ENCODE measurements around the gene NXPH1. TPM values are rescaled to one million over a fixed set of nuclear protein-coding genes. Genes with fewer than 3 reads are reported as not detected.
A peak's percentile ranks its signal among the peaks of the same experiment; 100 is the strongest.

The NXPH1 gene
- total RNA-seq, 3 donors from 2014 or later: not detected

DNA sequence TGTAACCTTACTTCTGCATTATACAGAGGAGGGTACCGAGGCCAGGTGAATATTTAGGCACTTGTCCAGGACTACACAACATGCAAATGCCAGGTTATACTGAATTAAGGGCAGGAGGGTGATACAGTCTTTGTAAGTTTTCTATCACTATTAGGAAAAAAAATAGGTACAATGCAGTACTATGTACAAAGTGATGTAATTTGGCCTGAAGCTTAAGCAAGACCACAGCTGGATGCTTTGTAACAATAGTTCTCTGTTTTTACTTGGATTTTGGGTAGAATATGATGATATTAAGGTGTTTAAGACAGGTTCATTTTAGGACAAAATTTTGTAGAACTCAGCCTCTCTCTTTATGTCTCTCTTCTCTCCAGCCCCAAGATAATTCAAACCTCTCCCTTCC lies 2.8 kb upstream of the NXPH1 start:
- Histone ChIP-seq H3K9me3 (no peaks in the 10 kb centered on the region), H3K4me1 (ENCODE audit: low read depth) (peaks cover 2% of the 10 kb centered on the region), H3K36me3 (ENCODE audit: low read depth) (no peaks in the 10 kb centered on the region), H3K4me3 (no peak overlapping the region)
- DNase-seq: no peak
- ATAC-seq: no peak
- TF ChIP-seq CTCF (IDR thresholded peaks at IDR 0.05): no peak
- intact Hi-C loops (cut with DNase I, micrococcal nuclease): no loop called here

GRCh38 chr7:8434290-8435002 lies 1.0 kb downstream of the NXPH1 start:
- TF ChIP-seq CTCF (IDR thresholded peaks at IDR 0.05): no peak
- intact Hi-C loops (cut with DNase I, micrococcal nuclease): no loop called here
- ATAC-seq (no peak), DNase-seq (no peak)
- no peaks in the 10 kb centered on the region for H3K36me3 ChIP-seq (ENCODE audit: low read depth)
- no peak overlapping the region for H3K4me3 ChIP-seq
- peaks cover 2% of the 10 kb centered on the region for H3K4me1 ChIP-seq (ENCODE audit: low read depth)
- H3K9me3 ChIP-seq: no peaks in the 10 kb centered on the region

GRCh38 chr7:8435095-8435494 lies 1.7 kb downstream of the NXPH1 start:
- Histone ChIP-seq H3K4me3 (no peak overlapping the region), H3K36me3 (ENCODE audit: low read depth) (no peaks in the 10 kb centered on the region), H3K9me3 (no peaks in the 10 kb centered on the region), H3K4me1 (ENCODE audit: low read depth) (peaks cover 2% of the 10 kb centered on the region)
- ATAC-seq: no peak
- DNase-seq: no peak
- no peak for TF ChIP-seq CTCF (IDR thresholded peaks at IDR 0.05)
- intact Hi-C loops (cut with DNase I, micrococcal nuclease): no loop called here

DNA sequence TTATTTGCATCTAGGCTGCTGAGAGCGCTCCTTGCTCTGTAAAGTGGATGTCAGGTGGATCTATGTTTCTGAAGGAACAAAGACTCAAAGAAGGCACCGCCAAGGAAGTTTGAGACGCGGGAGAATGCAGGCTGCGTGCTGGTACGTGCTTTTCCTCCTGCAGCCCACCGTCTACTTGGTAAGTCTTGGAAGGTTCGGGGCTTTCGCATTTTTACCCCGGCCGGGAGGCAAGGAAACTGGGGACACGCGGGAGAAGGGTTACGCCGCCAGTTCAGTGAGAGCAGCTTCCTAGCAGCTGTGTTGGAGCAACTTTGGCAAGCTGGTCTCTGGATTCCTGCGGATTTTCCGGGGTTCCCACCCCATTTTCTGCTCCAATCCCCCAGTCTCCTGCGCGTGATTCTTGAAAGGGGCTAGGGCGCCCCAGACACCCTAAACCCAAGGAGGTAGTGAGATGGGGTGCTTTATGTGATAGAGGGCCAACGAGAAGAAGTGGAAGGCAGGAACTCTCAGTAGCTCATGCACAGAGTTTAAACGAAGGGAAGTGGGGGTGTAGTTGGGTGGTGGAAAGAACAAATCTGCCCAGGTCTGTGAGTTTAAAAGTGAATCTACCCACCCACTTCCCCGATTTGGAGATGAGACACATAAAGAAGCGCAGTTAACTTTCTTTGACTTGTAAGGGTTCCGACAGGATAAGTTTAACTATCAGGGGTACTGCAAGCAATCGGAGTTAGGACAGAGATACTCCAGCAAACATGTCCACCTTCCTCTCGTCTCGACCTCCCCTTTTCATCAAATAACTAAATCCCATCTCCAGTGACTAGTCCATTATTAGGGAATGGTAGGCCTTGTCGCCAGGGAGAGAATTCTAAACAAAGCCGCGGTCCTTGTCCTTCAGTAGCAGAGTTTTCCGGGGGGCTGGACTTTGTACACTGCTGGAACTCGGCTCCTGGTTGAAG lies 2.5 kb downstream of the NXPH1 start:
- TF ChIP-seq CTCF (IDR thresholded peaks at IDR 0.05): no peak
- Histone ChIP-seq H3K9me3 (no peaks in the 10 kb centered on the region), H3K36me3 (ENCODE audit: low read depth) (no peaks in the 10 kb centered on the region), H3K4me3 (no peak overlapping the region), H3K4me1 (ENCODE audit: low read depth) (peaks cover 2% of the 10 kb centered on the region)
- no peak for ATAC-seq
- intact Hi-C loops (cut with DNase I, micrococcal nuclease): no loop called here
- DNase-seq: no peak

DNA sequence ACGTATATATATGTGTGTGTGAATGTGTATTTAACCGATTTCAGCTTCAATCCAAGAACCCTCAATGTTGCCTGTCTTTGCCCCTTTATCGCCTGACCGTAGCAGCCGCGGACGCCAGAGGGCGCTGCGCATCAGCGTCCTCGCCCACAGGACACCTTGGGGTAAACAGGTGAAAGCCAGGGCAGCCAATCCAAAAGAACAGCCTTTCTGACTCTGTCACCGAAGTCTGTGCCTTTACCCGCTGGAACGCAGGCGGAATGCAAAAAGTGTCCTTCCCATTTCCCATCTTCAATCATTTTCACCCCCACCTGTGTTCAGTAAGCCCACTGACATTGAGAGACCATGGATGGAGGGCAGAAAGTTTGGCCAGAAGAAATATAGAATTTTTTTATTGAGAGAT lies 3.6 kb downstream of the NXPH1 start:
- peak in 2 of 3 donors; percentile 72 for DNase-seq

More for the DNA sequence above, 3.6 kb downstream of the NXPH1 start:
- Histone ChIP-seq H3K4me1 (ENCODE audit: low read depth) (peaks cover 2% of the 10 kb centered on the region), H3K36me3 (ENCODE audit: low read depth) (no peaks in the 10 kb centered on the region), H3K4me3 (no peak overlapping the region), H3K9me3 (no peaks in the 10 kb centered on the region)
- peak; percentile 76 for ATAC-seq
- peak; percentile 62 for TF ChIP-seq CTCF (IDR thresholded peaks at IDR 0.05)
- intact Hi-C loops (cut with DNase I, micrococcal nuclease): no loop called here
